GM18909 (cell line): ENCODE measurements around the gene CD300A.

Experiments
- ATAC-seq: cut with Tn5 transposase; IDR thresholded peaks from one replicate; pipeline ENCODE4 v1.9.1; 2021; ENCODE audit warnings: mild to moderate bottlenecking; ENCODE audit not compliant: unreplicated experiment, poor library complexity

The CD300A gene

GRCh38 chr17:74466111-74466827 lies at the start of gene CD300A:
TSS of gene CD300A (plus strand) at chr17:74466634. CDS start at chr17:74466704, 70 bp downstream.
- no peak for ATAC-seq

GRCh38 chr17:74417178-74418045 lies 49.0 kb upstream of the CD300A start:
- peak; percentile 76 for ATAC-seq

DNA sequence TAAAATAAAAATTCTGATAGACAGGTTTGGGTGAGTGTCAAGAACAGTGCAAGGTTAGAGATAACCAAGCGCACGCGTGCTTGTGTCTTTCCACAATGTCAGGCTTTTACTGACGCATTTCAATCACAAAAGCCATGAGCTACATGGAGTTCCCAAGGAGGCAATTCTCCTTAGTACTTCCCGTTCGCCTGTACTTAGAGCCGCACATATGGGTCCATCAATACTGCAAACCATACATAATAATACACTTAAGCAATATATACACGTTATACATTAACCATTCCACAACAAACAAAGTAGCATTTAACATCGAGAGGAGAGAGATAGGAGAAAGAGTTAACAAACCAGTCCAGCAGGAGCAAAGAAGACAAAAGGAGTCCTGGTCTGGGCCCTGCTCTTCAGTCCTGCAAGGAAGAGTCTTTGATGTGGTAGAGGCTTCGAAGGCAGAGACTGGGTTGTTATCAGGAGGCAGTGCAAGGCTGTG lies 46.5 kb upstream of the CD300A start:
- no peak for ATAC-seq

GRCh38 chr17:74424117-74424516 lies 42.3 kb upstream of the CD300A start:
- ATAC-seq, result no peak

GRCh38 chr17:74424657-74425056 lies 41.8 kb upstream of the CD300A start:
- ATAC-seq, result no peak

DNA sequence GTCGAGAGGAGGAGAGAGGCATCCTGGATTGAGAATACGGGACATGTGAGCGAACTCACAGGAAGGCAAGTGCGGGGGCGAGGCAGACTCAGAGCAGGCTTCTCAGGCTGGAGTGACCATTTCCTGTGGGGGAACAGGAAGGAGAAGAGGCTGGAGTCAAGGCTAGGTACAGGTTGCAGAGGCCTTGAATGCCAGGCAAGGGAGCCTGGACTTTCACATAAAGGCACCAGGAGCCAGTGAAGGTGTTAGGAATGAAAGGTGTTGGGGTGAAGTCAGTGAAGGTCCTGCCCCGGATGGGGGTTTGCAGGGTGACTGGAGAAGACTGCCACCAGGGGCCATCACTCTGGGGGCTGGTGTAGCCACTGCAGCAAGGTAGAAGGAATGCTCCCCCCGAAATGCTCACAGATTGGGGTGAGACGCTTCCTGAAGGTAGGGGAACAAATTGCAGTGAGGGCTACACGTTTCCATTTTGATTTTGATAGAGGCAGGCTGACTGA lies 39.8 kb upstream of the CD300A start:
- ATAC-seq, result no peak

DNA sequence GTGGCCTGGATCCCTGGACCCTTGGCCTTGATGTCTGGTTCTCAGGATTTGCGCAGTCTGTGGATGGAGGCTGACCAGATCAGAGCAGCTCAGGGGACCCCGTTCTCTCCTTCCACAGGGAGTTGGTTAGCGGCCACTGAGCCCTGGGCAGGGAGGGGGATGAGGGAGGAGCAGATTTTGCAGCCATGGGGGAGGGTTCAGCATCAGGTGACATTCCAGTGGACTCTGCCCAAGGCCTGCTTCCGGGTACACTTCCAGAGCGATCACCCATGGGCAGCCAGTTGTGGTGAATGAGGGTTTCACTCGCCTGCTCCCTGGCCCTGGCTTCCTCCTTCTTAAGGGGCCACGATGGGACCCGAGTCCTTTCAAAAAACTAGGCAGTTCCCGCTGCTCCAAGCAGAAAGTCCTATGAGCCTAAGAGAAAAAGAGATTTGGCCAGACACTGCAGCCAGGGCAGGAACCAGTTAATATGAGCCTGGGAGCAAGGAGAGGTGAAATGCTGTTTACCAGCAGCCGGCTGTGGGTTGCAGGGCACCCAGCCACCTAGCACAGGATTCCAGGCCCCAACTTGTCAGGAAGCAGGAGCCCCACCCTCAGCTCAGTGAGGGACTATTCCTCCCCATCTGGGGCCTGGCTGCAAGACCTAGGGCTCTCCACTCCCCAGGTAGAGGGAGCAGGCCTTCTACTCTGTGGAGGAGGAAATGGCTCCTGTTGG lies 39.2 kb upstream of the CD300A start:
- no peak for ATAC-seq

DNA sequence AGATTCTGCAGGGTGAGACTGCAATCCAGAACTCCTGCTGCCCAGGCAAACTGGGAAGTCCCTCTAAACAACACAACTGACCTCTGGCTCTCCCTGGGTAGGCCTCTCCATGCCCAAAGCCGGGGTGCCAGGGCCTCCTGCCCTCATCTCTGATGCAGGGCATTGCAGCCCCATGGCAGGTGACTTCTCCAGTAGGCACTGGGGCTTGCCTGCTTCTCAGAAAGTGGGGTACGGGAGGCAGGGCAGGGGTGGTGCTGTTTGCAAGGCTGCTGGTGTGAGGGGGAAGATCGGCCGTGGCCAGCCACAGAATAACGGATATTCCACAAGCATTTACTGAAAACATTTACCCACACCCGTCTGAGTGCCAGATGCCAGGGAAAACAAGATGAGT lies 38.7 kb upstream of the CD300A start:
- ATAC-seq, result no peak

GRCh38 chr17:74429604-74430384 lies 36.6 kb upstream of the CD300A start:
- peak; percentile 16 for ATAC-seq

GRCh38 chr17:74430385-74430705 lies 36.1 kb upstream of the CD300A start:
- peak; percentile 31 for ATAC-seq

GRCh38 chr17:74430706-74431567 lies 35.5 kb upstream of the CD300A start:
- peak; percentile 42 for ATAC-seq

GRCh38 chr17:74431568-74432423 lies 34.6 kb upstream of the CD300A start, which contains the start of gene GPRC5C:
TSS of gene GPRC5C (plus strand) at chr17:74432088. CDS start at chr17:74439777, 7,689 bp downstream.
- ATAC-seq, result peak; percentile 49

DNA sequence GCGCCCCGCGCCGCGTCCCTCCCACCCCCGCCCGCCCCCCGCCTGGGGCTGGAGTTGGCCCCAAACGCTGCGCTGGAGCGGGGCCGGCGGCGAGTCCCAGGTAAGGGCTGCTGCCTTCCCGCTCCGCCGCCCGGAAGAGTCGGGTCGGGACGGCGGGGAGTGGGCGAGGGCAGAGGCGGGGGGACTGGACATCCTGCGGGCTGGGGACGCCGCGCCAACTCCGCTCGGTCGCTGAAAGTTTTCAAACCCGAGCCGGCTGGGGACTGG lies 34.1 kb upstream of the CD300A start:
- no peak for ATAC-seq

GRCh38 chr17:74432766-74433391 lies 33.6 kb upstream of the CD300A start:
- no peak for ATAC-seq

DNA sequence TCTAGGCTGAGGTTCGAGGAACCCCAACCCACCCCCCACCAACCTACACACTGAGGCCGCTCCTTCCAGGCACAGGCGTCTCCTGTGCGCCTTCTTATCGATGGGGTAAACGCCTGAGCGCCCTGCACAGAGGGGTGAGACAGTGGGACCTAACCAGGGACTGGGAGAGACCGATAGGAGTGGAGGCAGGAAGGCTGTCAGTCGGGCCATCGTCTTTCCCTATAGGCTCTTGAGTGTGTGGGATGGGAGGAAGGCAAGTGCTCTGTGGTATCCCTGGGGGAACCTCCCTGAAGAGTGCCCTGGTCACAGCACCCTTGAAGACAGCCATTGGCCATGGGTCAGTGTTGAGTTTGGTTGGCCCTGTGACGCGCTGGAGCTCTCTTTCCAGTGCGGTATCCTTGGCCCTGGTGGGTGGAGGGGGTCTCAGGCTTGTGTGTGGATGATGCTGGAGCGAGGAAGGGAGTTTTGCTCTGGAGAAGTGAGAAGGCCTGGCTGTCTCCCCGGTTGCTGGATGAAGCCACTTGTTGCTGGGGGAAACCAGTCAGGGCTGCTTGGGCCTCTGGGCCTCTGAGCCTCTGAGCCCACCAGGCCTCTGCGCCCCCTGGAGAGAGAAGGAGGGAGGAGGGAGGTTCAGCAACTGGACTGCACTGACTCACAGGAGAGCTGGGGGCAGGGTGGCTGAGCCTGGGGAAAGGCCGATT lies 32.9 kb upstream of the CD300A start:
- ATAC-seq, result no peak

- ATAC-seq, result no peak
Measured at GRCh38 chr17:74435775-74436359, 30.6 kb upstream of the CD300A start.

DNA sequence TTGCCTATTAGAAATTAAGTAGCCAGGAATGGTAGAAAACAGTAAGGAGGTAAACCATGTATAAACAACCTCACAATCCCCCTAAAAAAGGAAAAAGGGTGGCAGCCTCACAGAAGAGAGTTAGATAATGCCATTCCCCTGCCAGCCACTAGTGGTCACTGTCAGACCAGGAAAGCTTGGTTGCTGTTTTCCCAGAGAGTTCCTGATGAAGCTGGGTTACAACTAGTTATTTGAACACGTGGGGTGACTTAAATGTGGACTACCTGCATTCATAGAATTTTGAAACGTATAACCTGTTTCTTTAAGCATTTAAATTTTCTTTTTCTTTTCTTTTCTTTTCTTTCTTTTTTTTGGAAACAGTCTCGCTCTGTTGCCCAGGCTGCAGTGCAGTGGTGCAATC lies 28.7 kb upstream of the CD300A start:
- ATAC-seq, result no peak
